SK-N-SH treated with all-trans-retinoic acid at 6 μM for 48 hours (cell line): Measurements from ENCODE around the gene TACR1.

Source experiments
- ATAC-seq: fragments of 200-7000 bp; cut with Tn5 transposase; 3 replicates; pipeline ENCODE4 v1.9.1; 2020; ENCODE audit warnings: mild to moderate bottlenecking, moderate library complexity
- ARNTL ChIP-seq: fragments of 450-650 bp; formaldehyde crosslinking; IDR thresholded peaks from 2 replicates; pipeline ENCODE4 v1.5.0; 2020; ENCODE audit warnings: low read depth, mild to moderate bottlenecking, moderate library complexity, borderline replicate concordance
- BACH2 ChIP-seq: fragments of 250-450 bp; sonication (Bioruptor Pico); IDR thresholded peaks from 2 replicates; pipeline ENCODE4 v1.9.0; 2021; ENCODE audit warnings: mild to moderate bottlenecking, borderline replicate concordance
- CSDC2 ChIP-seq: fragments of 250-450 bp; sonication (Bioruptor Pico); IDR thresholded peaks from 2 replicates; pipeline ENCODE4 v1.5.0; 2020; ENCODE audit warnings: mild to moderate bottlenecking, moderate library complexity
- ESRRG ChIP-seq: fragments of 250-450 bp; sonication (Bioruptor Pico); IDR thresholded peaks from 2 replicates; pipeline ENCODE4 v1.6.1; 2021; ENCODE audit warnings: mild to moderate bottlenecking
- GLIS3 ChIP-seq: fragments of 250-450 bp; sonication (Bioruptor Pico); IDR thresholded peaks from 2 replicates; pipeline ENCODE4 v1.5.0; 2020; ENCODE audit warnings: mild to moderate bottlenecking, moderate library complexity
- ISL1 ChIP-seq: fragments of 250-450 bp; sonication (Bioruptor Pico); IDR thresholded peaks from 2 replicates; pipeline ENCODE4 v2.1.2; 2022; ENCODE audit warnings: mild to moderate bottlenecking, moderate library complexity
- OSR1 ChIP-seq: fragments of 250-450 bp; sonication (Bioruptor Pico); IDR thresholded peaks from 2 replicates; pipeline ENCODE4 v1.8.0; 2022; ENCODE audit warnings: moderate library complexity, mild to moderate bottlenecking, inconsistent platforms
- PPARA ChIP-seq: fragments of 250-450 bp; sonication (Bioruptor Pico); IDR thresholded peaks from 2 replicates; pipeline ENCODE4 v1.5.0; 2020; ENCODE audit warnings: mild to moderate bottlenecking, borderline replicate concordance
- RARB ChIP-seq: fragments of 250-450 bp; sonication (Bioruptor Pico); IDR thresholded peaks from 2 replicates; pipeline ENCODE4 v1.8.0; 2021; ENCODE audit warnings: mild to moderate bottlenecking, moderate library complexity
- TCF4 ChIP-seq: fragments of 250-450 bp; sonication (Bioruptor Pico); IDR thresholded peaks from 2 replicates; pipeline ENCODE4 v1.8.0; 2021; ENCODE audit warnings: mild to moderate bottlenecking, moderate library complexity, borderline replicate concordance
- TOX ChIP-seq: fragments of 250-450 bp; sonication (Bioruptor Pico); IDR thresholded peaks from 2 replicates; pipeline ENCODE4 v1.8.0; 2021; ENCODE audit warnings: mild to moderate bottlenecking, moderate library complexity, borderline replicate concordance
- ZC3H10 ChIP-seq: fragments of 250-450 bp; sonication (Bioruptor Pico); IDR thresholded peaks from 2 replicates; pipeline ENCODE4 v1.5.1; 2021; ENCODE audit warnings: mild to moderate bottlenecking, moderate library complexity
- ZFP3 ChIP-seq: fragments of 250-450 bp; sonication (Bioruptor Pico); IDR thresholded peaks from 2 replicates; pipeline ENCODE4 v1.5.0; 2020; ENCODE audit warnings: mild to moderate bottlenecking, moderate library complexity
- ZFP30 ChIP-seq: fragments of 450-650 bp; formaldehyde crosslinking; IDR thresholded peaks from 2 replicates; pipeline ENCODE4 v1.5.0; 2022; ENCODE audit warnings: mild to moderate bottlenecking, moderate library complexity
- ZNF565 ChIP-seq: fragments of 450-650 bp; formaldehyde crosslinking; conservative IDR thresholded peaks from 2 replicates; pipeline ENCODE4 v1.5.0; 2020; ENCODE audit warnings: low read depth, mild to moderate bottlenecking, moderate library complexity
- ZNF70 ChIP-seq: fragments of 450-650 bp; formaldehyde crosslinking; IDR thresholded peaks from 2 replicates; pipeline ENCODE4 v1.5.0; 2020; ENCODE audit warnings: mild to moderate bottlenecking, moderate library complexity
- ZNF8 ChIP-seq: fragments of 450-650 bp; formaldehyde crosslinking; IDR thresholded peaks from 2 replicates; pipeline ENCODE4 v1.5.0; 2020; ENCODE audit warnings: mild to moderate bottlenecking, moderate library complexity
- TF ChIP-seq, protein P1 (sequence below): fragments of 250-450 bp; sonication (Bioruptor Pico); IDR thresholded peaks from 2 replicates; pipeline ENCODE4 v1.5.1; 2020; ENCODE audit warnings: low read depth, mild to moderate bottlenecking, moderate library complexity
- TF ChIP-seq, protein P2 (sequence below): fragments of 250-450 bp; sonication (Bioruptor Pico); IDR thresholded peaks from 2 replicates; pipeline ENCODE4 v1.8.0; 2020; ENCODE audit warnings: mild to moderate bottlenecking, moderate library complexity, borderline replicate concordance
- TF ChIP-seq, protein P3 (sequence below): fragments of 250-450 bp; sonication (Bioruptor Pico); IDR thresholded peaks from 2 replicates; pipeline ENCODE4 v1.5.1; 2021; ENCODE audit warnings: mild to moderate bottlenecking, moderate library complexity
- TF ChIP-seq, protein P4 (sequence below): fragments of 250-450 bp; sonication (Bioruptor Pico); IDR thresholded peaks from 2 replicates; pipeline ENCODE4 v1.8.0; 2021; ENCODE audit warnings: low read depth, mild to moderate bottlenecking, moderate library complexity, borderline replicate concordance
- TF ChIP-seq, protein P5 (sequence below): fragments of 250-450 bp; sonication (Bioruptor Pico); IDR thresholded peaks from 2 replicates; pipeline ENCODE4 v1.5.0; 2020; ENCODE audit warnings: mild to moderate bottlenecking, moderate library complexity

TACR1 gene

DNA sequence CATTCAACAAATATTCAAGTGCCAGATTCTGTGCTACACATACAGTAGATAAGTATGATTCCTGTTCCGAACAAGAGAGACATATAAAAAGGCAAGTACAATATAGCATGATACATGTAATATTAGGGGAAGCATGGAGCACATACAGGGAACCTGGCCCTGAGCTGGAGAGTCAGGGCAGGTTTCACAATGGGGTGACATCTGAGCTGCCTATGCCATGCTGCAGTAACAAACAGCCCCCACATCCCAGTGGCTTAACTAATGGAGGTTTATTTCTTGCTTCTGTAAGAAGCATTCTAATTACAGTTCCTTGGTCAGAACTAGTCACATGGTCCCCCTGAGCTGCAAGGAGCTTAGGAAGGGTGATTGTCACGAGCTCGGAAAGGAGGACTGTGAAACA, 27.3 kb upstream of the TACR1 start (continued):
- TF ChIP-seq, protein P1, sequence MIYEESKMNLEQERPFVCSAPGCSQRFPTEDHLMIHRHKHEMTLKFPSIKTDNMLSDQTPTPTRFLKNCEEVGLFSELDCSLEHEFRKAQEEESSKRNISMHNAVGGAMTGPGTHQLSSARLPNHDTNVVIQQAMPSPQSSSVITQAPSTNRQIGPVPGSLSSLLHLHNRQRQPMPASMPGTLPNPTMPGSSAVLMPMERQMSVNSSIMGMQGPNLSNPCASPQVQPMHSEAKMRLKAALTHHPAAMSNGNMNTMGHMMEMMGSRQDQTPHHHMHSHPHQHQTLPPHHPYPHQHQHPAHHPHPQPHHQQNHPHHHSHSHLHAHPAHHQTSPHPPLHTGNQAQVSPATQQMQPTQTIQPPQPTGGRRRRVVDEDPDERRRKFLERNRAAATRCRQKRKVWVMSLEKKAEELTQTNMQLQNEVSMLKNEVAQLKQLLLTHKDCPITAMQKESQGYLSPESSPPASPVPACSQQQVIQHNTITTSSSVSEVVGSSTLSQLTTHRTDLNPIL (CRISPR knock-in tag) = no peak
- TF ChIP-seq, protein P2, sequence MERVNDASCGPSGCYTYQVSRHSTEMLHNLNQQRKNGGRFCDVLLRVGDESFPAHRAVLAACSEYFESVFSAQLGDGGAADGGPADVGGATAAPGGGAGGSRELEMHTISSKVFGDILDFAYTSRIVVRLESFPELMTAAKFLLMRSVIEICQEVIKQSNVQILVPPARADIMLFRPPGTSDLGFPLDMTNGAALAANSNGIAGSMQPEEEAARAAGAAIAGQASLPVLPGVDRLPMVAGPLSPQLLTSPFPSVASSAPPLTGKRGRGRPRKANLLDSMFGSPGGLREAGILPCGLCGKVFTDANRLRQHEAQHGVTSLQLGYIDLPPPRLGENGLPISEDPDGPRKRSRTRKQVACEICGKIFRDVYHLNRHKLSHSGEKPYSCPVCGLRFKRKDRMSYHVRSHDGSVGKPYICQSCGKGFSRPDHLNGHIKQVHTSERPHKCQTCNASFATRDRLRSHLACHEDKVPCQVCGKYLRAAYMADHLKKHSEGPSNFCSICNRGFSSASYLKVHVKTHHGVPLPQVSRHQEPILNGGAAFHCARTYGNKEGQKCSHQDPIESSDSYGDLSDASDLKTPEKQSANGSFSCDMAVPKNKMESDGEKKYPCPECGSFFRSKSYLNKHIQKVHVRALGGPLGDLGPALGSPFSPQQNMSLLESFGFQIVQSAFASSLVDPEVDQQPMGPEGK = no peak
- TF ChIP-seq, protein P3, sequence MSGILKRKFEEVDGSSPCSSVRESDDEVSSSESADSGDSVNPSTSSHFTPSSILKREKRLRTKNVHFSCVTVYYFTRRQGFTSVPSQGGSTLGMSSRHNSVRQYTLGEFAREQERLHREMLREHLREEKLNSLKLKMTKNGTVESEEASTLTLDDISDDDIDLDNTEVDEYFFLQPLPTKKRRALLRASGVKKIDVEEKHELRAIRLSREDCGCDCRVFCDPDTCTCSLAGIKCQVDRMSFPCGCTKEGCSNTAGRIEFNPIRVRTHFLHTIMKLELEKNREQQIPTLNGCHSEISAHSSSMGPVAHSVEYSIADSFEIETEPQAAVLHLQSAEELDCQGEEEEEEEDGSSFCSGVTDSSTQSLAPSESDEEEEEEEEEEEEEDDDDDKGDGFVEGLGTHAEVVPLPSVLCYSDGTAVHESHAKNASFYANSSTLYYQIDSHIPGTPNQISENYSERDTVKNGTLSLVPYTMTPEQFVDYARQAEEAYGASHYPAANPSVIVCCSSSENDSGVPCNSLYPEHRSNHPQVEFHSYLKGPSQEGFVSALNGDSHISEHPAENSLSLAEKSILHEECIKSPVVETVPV (CRISPR knock-in tag) = no peak

DNA sequence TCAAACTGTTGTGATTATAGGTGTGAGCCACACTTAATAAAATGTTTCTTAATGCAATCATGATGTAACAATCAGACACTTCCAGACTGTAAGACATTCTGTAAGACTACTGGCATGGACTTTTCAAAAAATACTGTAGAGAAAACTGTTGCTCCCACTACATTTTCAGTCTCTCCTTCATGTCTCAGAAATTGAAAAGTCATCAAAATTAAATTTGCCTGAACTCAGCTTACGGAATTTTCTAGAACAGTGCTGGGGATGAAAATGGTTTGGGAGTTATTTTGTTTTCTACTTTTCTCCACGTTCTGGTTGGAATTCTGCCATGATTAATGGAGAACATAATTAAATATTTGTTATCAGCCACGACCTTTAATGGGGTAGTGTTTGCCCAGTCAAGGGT, 26.8 kb upstream of the TACR1 start:
- no peak for ATAC-seq
- TF ChIP-seq, protein P4, sequence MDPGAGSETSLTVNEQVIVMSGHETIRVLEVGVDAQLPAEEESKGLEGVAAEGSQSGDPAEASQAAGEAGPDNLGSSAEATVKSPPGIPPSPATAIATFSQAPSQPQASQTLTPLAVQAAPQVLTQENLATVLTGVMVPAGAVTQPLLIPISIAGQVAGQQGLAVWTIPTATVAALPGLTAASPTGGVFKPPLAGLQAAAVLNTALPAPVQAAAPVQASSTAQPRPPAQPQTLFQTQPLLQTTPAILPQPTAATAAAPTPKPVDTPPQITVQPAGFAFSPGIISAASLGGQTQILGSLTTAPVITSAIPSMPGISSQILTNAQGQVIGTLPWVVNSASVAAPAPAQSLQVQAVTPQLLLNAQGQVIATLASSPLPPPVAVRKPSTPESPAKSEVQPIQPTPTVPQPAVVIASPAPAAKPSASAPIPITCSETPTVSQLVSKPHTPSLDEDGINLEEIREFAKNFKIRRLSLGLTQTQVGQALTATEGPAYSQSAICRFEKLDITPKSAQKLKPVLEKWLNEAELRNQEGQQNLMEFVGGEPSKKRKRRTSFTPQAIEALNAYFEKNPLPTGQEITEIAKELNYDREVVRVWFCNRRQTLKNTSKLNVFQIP (CRISPR knock-in tag) = no peak
- TF ChIP-seq ZFP30 = no peak
- TF ChIP-seq ZC3H10 (CRISPR knock-in tag) = no peak
- no peak for TF ChIP-seq TOX (CRISPR knock-in tag)
- no peak for TF ChIP-seq OSR1 (CRISPR knock-in tag)
- no peak for TF ChIP-seq ARNTL (CRISPR knock-in tag)
- no peak for TF ChIP-seq PPARA

DNA sequence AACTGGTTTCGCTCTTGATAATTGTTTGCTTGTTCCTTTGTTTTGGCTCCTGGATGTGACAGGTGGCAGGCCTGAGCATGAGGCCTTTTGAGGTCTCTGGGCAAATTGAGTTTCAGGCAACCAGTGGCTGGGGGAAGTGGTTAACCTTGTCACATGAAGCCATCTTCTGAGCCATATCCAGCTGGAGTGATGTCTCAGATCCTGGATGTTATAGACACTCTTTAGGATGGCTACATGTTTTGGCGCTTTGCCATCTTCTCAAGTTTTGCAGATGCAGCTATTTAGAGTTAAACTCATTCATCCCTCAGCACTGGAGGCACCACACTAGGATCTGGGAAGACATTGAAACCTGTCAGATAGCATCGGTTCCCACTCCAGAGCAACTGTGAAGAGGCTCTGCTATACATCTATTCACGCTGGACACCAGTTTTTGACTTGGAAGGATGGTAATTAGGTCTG, 25.3 kb upstream of the TACR1 start:
- TF ChIP-seq ZNF70 (CRISPR knock-in tag) (no peak), ZNF8 (CRISPR knock-in tag) (no peak), OSR1 (CRISPR knock-in tag) (no peak), CSDC2 (no peak), TCF4 (CRISPR knock-in tag) (no peak), ZNF565 (CRISPR knock-in tag) (no peak), ZC3H10 (CRISPR knock-in tag) (no peak), ZFP30 (no peak), ZFP3 (CRISPR knock-in tag) (no peak)
- TF ChIP-seq, protein P5, sequence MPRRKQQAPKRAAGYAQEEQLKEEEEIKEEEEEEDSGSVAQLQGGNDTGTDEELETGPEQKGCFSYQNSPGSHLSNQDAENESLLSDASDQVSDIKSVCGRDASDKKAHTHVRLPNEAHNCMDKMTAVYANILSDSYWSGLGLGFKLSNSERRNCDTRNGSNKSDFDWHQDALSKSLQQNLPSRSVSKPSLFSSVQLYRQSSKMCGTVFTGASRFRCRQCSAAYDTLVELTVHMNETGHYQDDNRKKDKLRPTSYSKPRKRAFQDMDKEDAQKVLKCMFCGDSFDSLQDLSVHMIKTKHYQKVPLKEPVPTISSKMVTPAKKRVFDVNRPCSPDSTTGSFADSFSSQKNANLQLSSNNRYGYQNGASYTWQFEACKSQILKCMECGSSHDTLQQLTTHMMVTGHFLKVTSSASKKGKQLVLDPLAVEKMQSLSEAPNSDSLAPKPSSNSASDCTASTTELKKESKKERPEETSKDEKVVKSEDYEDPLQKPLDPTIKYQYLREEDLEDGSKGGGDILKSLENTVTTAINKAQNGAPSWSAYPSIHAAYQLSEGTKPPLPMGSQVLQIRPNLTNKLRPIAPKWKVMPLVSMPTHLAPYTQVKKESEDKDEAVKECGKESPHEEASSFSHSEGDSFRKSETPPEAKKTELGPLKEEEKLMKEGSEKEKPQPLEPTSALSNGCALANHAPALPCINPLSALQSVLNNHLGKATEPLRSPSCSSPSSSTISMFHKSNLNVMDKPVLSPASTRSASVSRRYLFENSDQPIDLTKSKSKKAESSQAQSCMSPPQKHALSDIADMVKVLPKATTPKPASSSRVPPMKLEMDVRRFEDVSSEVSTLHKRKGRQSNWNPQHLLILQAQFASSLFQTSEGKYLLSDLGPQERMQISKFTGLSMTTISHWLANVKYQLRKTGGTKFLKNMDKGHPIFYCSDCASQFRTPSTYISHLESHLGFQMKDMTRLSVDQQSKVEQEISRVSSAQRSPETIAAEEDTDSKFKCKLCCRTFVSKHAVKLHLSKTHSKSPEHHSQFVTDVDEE (CRISPR knock-in tag) = no peak
- no peak for ATAC-seq

DNA sequence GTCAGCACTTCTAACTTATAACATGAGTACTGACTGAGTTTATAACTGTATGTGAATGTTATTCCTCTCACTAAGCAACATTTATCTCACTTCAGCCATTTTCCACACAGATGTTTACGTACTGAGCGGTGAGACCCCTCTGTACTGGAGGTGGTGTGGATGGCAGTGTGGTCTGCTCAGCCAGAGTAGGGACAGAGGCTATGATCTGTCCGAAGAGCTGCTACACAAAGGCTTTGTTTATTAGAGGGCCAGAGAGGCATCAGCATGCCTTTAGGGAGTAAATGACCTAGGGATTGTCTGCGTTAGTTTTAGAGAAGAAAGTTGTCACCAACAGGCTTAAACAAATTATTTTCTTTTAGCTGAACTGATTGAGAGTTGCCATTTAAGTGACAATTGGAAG, 23.2 kb upstream of the TACR1 start:
- no peak; the same call in 2 of the 3 replicates for ATAC-seq
- TF ChIP-seq, protein P5 (CRISPR knock-in tag) = no peak
- TF ChIP-seq ZFP30 (no peak), ARNTL (CRISPR knock-in tag) (no peak), ISL1 (CRISPR knock-in tag) (no peak), ZNF70 (CRISPR knock-in tag) (no peak), BACH2 (CRISPR knock-in tag) (no peak), ZNF565 (CRISPR knock-in tag) (no peak), RARB (CRISPR knock-in tag) (no peak), OSR1 (CRISPR knock-in tag) (no peak), GLIS3 (CRISPR knock-in tag) (no peak), ESRRG (CRISPR knock-in tag) (no peak)
- TF ChIP-seq, protein P4 (CRISPR knock-in tag) = no peak
